NCI-H774 (cell line): ENCODE measurements around the gene SERPINB2.
"Not testable (repeated sequence)": the region's sequence is repeated elsewhere in the genome, so short reads cannot be mapped to it uniquely, and the experiment has no call there.

Experiments
- DNase-seq: peaks from one replicate; lab custom pipeline; 2025; lab: John Stamatoyannopoulos, UW

SERPINB2 gene

GRCh38 chr18:63888470-63889190 lies 1.1 kb downstream of the SERPINB2 start:
- DNase-seq = no peak

DNA sequence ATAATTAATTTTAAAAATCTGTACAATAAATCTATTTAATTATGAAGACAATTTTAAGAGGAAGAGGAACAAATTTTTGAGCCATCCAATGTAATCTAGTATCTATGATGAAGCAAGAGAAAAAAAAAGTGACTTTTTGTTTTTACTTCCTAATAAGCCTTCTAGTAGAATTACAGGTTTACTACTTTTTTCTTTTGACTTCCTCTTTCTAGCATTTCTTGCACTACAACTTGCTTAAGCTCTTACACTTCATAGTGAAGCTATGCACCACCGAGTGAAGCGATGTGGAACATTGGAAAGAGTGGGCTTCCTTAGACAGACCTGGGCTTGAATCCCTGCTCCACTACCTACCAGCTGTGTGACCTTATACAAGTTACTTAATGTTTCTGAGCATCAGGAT lies 2.1 kb downstream of the SERPINB2 start:
- DNase-seq = no peak

DNA sequence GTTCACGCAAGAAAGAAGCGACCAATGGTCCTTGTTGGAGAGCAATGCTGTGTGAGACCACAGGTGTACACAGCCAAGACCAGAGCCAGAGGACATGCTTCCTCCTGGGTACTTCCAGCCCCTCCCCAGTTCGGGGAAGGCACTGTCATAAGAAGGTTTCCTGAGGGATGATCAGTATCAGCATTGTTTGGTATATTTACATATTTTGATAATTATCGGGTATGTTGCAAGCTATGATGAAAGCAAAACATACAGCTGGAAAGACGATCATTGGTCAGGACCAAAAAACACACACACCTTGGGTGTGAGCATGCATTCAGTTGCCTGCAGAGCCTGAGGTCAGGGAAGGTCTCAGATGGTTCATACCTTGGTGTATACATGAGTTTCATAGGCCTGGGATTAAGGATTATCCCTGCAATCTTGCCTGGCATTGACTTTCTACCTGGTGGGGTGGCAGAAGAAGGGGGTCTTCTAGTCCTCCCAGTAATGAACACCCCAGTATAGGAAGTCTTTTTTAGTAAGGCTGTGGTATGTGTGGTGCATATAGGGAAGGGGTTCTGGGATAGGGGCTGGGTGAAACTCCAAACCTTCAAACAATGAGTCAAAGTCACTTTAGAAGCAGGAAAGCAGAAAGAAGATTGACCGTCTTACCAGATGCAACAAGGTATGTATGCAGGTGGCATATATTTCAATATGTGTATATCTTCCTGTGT lies 2.9 kb downstream of the SERPINB2 start:
- DNase-seq = no peak

DNA sequence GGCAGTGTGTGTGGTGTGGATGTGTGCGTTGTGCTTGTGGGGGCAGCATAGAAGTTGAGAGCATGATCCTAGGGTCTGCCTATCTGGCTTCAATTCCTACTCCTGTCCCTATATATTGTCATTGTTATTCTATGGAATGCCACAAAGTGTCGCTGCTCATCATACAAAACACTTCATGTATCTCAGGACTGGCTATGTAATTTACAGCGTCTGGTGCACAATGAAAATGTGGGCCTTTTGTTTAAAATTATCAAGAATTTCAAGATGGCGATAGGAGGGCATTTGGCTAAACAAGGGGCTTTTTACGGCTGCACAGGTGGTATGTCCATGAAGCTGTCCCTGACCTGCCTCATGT lies 3.4 kb downstream of the SERPINB2 start:
- DNase-seq = no peak

DNA sequence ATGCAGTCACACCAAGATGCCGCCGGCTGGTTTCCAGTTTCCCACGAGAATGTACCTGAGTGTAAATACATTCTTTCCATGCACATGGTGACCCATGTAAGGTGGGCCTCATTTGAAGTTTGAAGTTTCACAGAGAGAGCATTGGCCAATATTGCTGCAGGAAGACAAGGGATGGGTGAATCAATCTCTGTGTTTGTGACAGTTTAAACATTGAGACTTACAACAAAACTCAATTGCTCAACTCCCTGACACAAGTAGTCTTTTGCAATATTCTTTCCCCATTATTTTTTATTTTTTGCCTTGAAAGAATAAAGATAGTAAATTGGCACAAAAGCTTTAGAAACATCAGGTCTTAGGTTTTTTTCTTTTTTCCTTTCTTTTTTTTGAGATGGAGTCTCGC lies 5.1 kb downstream of the SERPINB2 start:
- DNase-seq = no peak

DNA sequence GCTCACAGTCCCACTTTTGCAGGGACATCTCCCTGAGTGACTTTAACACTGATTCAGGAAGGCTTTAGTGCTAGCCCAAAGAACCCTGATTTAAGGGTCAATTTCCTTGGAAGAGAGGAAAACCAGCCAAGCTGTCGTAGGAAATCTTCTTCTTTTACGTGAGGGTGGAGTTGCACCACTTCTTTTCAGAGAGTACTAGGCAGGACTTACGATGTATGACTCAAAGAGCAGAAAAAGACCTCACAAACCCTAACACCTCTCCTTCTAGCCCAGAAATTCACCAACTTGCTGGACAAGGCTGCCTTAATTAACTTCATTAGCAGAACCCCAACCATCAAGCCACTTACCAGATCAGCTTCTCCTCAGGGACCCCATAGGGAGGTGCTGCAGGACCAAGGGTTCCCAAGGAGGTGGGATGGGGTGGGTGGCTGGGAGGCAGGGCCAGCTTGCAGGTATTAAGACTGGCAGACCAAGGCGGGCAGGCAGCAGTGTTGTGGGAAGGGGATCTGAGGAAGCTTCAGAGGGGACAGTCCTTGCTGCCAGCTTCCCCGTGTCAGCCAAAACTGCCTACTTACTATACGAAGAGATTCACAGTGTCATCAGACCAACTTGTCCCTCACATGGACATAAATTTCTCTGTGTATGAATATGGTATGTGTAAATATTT lies 6.7 kb downstream of the SERPINB2 start:
- no peak for DNase-seq

DNA sequence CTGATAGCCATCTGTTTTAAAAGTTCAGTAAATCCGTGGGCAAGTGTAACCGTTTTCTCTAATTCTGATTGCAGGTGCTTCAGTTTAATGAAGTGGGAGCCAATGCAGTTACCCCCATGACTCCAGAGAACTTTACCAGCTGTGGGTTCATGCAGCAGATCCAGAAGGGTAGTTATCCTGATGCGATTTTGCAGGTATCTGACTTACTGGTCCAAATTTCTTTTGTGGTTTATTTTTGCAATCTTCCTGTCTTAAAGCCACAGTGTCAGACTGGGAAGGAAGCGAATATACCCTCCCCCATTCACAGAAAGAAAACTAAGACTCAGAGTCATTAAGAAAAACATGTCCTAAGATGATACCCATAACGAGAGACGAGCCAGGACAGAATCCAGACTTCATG lies 7.7 kb downstream of the SERPINB2 start:
- no peak for DNase-seq

- no peak for DNase-seq
These were observed 9.6 kb downstream of the SERPINB2 start for GRCh38 chr18:63897072-63897471.

- DNase-seq = no peak
These were observed 11.7 kb downstream of the SERPINB2 start for GRCh38 chr18:63899206-63899605.

GRCh38 chr18:63903851-63904570 lies 16.5 kb downstream of the SERPINB2 start:
- DNase-seq = no peak

DNA sequence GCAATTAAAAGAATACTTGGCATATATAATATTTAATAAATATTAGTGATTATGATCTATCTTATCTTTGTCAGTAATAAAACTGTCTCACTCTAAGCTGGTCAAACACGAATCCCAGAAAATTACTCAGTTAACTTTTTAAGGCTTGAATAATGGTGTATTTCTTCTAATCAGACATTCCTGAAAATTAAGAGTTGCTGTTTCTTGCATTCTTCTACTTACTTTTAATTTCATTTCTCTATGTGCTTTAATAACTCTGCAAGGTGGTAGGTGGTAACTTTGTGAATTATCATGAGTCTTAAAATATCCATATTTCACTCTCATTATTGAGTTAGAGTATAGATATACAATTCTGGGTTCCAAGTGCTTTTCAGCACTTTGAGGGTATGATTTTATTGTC lies 17.2 kb downstream of the SERPINB2 start:
- DNase-seq = no peak

GRCh38 chr18:63905361-63905760 lies 17.9 kb downstream of the SERPINB2 start:
- no peak for DNase-seq

- DNase-seq = no peak
These were observed 18.6 kb downstream of the SERPINB2 start for GRCh38 chr18:63906056-63906455.

DNA sequence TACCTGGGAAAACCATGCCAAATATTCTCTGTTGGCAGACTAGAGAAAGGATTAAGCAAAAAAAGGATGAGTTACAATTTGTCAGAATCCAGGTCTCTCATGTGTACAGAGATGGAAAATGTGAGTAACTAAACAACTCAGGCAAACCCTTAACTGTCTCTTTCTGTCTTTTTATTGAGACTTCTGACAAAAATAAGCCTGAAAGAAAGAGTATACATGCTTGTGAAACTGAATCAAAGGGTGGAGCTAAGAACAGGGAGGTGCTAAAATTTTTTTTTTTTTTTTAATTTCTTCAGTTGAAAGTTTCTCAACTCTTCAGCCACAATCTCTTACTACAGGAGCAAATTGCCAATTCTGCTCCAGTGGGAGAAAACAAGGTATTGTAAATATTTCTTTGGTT lies 20.2 kb downstream of the SERPINB2 start, which contains the start of gene SERPINB10:
Gene SERPINB10, plus strand, starts transcription at position 295 of the 400 bp plus-strand sequence. CDS start 7,553 bp downstream, outside the sequence.
- DNase-seq = no peak

DNA sequence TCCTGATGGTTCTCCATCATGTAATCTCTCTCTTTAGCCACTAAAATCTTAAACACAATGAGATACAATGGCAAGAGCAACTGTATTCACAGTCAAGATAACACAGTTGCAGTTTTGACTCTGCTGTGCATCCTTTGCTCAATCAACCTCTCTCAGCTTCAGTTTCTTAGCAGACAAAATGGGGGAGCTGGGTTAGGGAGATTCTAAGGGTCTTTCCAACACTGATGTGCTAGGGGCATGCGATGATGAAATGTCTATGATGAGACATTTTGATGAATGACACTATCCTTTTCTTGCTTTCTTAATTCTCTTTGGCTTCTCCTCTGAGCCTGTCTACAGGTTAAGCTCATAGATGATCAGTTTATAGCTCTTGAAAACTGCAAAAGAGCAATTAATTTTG lies 21.4 kb downstream of the SERPINB2 start:
- DNase-seq = no peak

DNA sequence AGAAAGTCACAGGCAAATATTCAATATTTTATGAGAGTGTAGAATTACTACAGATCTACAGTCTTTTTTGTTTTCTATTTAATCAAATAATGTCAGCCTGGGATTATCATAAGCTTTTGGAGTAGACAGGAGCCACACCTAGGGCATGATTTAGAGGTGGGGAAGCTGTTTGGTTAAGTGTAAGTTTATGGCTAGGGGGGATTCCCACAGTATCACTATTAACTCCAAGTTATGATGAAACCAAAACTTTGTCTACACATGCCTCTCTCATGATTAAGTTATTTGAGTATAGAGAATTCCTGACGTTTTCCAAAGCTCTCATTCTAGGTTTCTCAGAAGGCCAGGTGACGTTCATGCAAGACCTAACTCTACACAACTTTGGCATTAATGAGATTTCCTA lies 22.4 kb downstream of the SERPINB2 start:
- no peak for DNase-seq

DNA sequence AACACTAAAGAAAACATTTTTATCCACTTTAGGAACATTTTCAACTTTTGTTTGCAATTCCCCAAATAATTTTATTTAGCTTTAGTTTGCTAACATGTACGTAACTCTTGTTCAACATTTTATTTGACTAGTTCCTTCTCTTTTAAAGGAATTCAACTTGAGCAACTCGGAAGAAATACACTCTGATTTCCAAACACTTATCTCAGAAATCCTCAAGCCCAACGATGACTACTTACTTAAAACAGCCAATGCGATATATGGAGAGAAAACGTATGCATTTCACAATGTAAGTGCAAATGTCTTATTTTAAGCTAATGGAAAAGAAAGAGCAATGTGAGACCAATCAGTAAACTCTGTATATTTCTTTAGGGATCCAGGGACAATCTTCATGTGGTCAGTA lies 30.3 kb downstream of the SERPINB2 start:
- no peak for DNase-seq

GRCh38 chr18:63922049-63922448 lies 34.5 kb downstream of the SERPINB2 start:
- DNase-seq = no peak

GRCh38 chr18:63924551-63924950 lies 37.0 kb downstream of the SERPINB2 start:
- no peak for DNase-seq

- no peak for DNase-seq
These were observed 40.8 kb downstream of the SERPINB2 start for GRCh38 chr18:63928331-63928730.

- not testable (repeated sequence) for DNase-seq
These were observed 41.9 kb downstream of the SERPINB2 start for GRCh38 chr18:63929369-63929768.

- no peak for DNase-seq
These were observed 43.4 kb downstream of the SERPINB2 start for GRCh38 chr18:63930773-63931354.
